HCT116 (cell line): ENCODE results near the gene KPNA5. TPM values are rescaled to one million over a fixed set of nuclear protein-coding genes. Genes with fewer than 3 reads are reported as not detected.

ENCODE experiments used
- ATAC-seq: fragments of 200-7000 bp; cut with Tn5 transposase; 2 replicates; pipeline ENCODE4 v1.9.1; 2020; ENCODE audit warnings: mild to moderate bottlenecking, moderate library complexity
- BruUV-seq: library from RNA; stranded (reverse); fragments of 400-500 nt; replicated peaks from 2 replicates; lab custom pipeline; 2021; lab: Mats Ljungman, UMichigan
- CTCF ChIA-PET: fragments of 300-600 bp; sonication (Branson Sonifier 250); formaldehyde crosslinking; loops from one replicate; lab custom pipeline; 2021; ENCODE audit warnings: antibody characterized with exemption; lab: Charles Lee
- POLR2A ChIA-PET: fragments of 300-600, 350-600 bp; sonication (Branson Sonifier 250); formaldehyde crosslinking; loops from one replicate; lab custom pipeline; 2021; ENCODE audit warnings: antibody characterized with exemption; lab: Charles Lee
- RAD21 ChIA-PET, 2 experiments: fragments of 300-600 bp; sonication (Branson Sonifier 250); formaldehyde crosslinking; loops; one replicate each; lab custom pipeline; 2023; ENCODE audit warnings: low total read pairs in 2 of 2; ENCODE audit not compliant: uncharacterized antibody in 2 of 2, unreplicated experiment in 2 of 2, low non-redundant PET in 1 of 2; lab: Charles Lee
- DNase-seq: peaks from one replicate; pipeline ENCODE4 v3.0.0-alpha.2; 2010; ENCODE audit warnings: low read depth, low spot score
- H2AFZ ChIP-seq: fragments of 200-600 bp; shearing (Covaris generic), sonication (generic); 2 replicates; pipeline ENCODE4 v1.6.1; 2017; ENCODE audit warnings: low read depth, mixed run types, mixed read lengths, antibody characterized with exemption, low read length; ENCODE audit not compliant: poor library complexity, severe bottlenecking
- H3K27ac ChIP-seq: 2 replicates; pipeline ENCODE4 v1.5.1; 2012; ENCODE audit warnings: low read depth, low read length
- H3K27me3 ChIP-seq: fragments of 200-600 bp; sonication (generic); 2 replicates; pipeline ENCODE4 v1.6.1; 2016; ENCODE audit warnings: mixed run types, low read length, mixed read lengths; ENCODE audit not compliant: insufficient read depth
- H3K36me3 ChIP-seq, 2 experiments: fragments of 200-500 bp in 1 of 2; fragments of 200-600 bp in 1 of 2; sonication (Bioruptor generic) in 1 of 2; sonication (generic) in 1 of 2; 2 replicates each; pipeline versions ENCODE4 v1.5.1 to v1.6.1; 2014 to 2016; ENCODE audit warnings: low read length in 2 of 2, inconsistent platforms in 1 of 2, mixed read lengths in 1 of 2, mixed run types in 1 of 2; ENCODE audit not compliant: insufficient read depth in 2 of 2, control insufficient read depth in 1 of 2
- H3K4me1 ChIP-seq, 2 experiments: fragments of 200-600 bp in 1 of 2; sonication (generic) in 1 of 2; 2 replicates each; pipeline versions ENCODE4 v1.5.1 to v1.6.1; 2012 to 2017; ENCODE audit warnings: low read length in 2 of 2, inconsistent platforms in 1 of 2, mild to moderate bottlenecking in 1 of 2, mixed read lengths in 1 of 2, mixed run types in 1 of 2, moderate library complexity in 1 of 2; ENCODE audit not compliant: insufficient read depth in 2 of 2, control insufficient read depth in 1 of 2
- H3K4me2 ChIP-seq: fragments of 200-600 bp; sonication (generic); 2 replicates; pipeline ENCODE4 v1.6.1; 2017; ENCODE audit warnings: mixed run types, low read length, mixed read lengths
- H3K4me3 ChIP-seq, 2 experiments: fragments of 200-600 bp in 1 of 2; sonication (generic) in 1 of 2; replicated peaks in 1 of 2; 2 replicates each; pipeline ENCODE4 v1.5.1; 2011 to 2016; ENCODE audit warnings: low read length in 2 of 2, control low read depth in 1 of 2, low read depth in 1 of 2, mild to moderate bottlenecking in 1 of 2, mixed read lengths in 1 of 2, mixed run types in 1 of 2
- H3K79me2 ChIP-seq: fragments of 200-600 bp; sonication (generic); 2 replicates; pipeline ENCODE4 v1.6.1; 2017; ENCODE audit warnings: mild to moderate bottlenecking, mixed run types, low read length, moderate library complexity, mixed read lengths; ENCODE audit not compliant: insufficient read depth
- H3K9ac ChIP-seq: fragments of 200-600 bp; sonication (generic); 2 replicates; pipeline ENCODE4 v1.6.1; 2016; ENCODE audit warnings: low read length, mixed read lengths
- H3K9me2 ChIP-seq: fragments of 200-600 bp; sonication (generic), shearing (Covaris generic); 2 replicates; pipeline ENCODE4 v1.6.1; 2017; ENCODE audit warnings: mixed run types, mild to moderate bottlenecking, moderate library complexity; ENCODE audit not compliant: insufficient read depth
- H3K9me3 ChIP-seq, 2 experiments: fragments of 200-500 bp in 1 of 2; fragments of 200-600 bp in 1 of 2; sonication (Bioruptor generic) in 1 of 2; sonication (generic) in 1 of 2; 2 replicates each; pipeline ENCODE4 v1.6.1; 2014 to 2017; ENCODE audit warnings: low read length in 2 of 2, mixed read lengths in 2 of 2, inconsistent platforms in 1 of 2, low read depth in 1 of 2, mild to moderate bottlenecking in 1 of 2, mixed run types in 1 of 2, moderate library complexity in 1 of 2; ENCODE audit not compliant: control insufficient read depth in 1 of 2, insufficient read depth in 1 of 2
- H4K20me1 ChIP-seq: fragments of 200-600 bp; sonication (generic), shearing (Covaris generic); 2 replicates; pipeline ENCODE4 v1.6.1; 2017; ENCODE audit warnings: mixed run types, mild to moderate bottlenecking, moderate library complexity; ENCODE audit not compliant: insufficient read depth
- ELF1 ChIP-seq: IDR thresholded peaks from 2 replicates; pipeline ENCODE4 v1.6.1; 2012; ENCODE audit warnings: low read depth, borderline replicate concordance
- EZH2phosphoT487 ChIP-seq: fragments of 200-600 bp; IDR thresholded peaks from 2 replicates; pipeline ENCODE4 v1.6.1; 2018; ENCODE audit warnings: antibody characterized with exemption, borderline replicate concordance
- POLR2AphosphoS5 ChIP-seq: IDR thresholded peaks from 2 replicates; pipeline ENCODE4 v1.6.1; 2011; ENCODE audit warnings: mild to moderate bottlenecking, low read depth, low read length, moderate library complexity
- RAD21 ChIP-seq: IDR thresholded peaks from 2 replicates; pipeline ENCODE4 v1.6.1; 2012; ENCODE audit warnings: low read depth, mild to moderate bottlenecking
- ZNF274 ChIP-seq: fragments of 200-500 bp; sonication (Bioruptor generic); IDR thresholded peaks from 2 replicates; pipeline ENCODE4 v1.6.1; 2014; ENCODE audit warnings: mild to moderate bottlenecking, low read depth, low read length, inconsistent platforms
- intact Hi-C: fragments of 100-400 bp; cut with micrococcal nuclease; formaldehyde crosslinking; loops from 2 replicates; pipeline ENCODE4 v1.10.0; 2022
- total RNA-seq: library from RNA; stranded (reverse); gene quantifications from one replicate; pipeline ENCODE4 v1.2.1, GENCODE V29; 2021; ENCODE audit not compliant: unreplicated experiment
- TF ChIP-seq, protein P1 (sequence below), 3 experiments: fragments of 200-600 bp in 1 of 3; sonication (generic) in 1 of 3; IDR thresholded peaks in 2 of 3; conservative IDR thresholded peaks in 1 of 3; 2 replicates each; pipeline ENCODE4 v1.5.1; 2012 to 2017; ENCODE audit warnings: low read depth in 2 of 3, low read length in 2 of 3, antibody characterized with exemption in 1 of 3, borderline replicate concordance in 1 of 3, control low read depth in 1 of 3, mild to moderate bottlenecking in 1 of 3, mixed read lengths in 1 of 3, mixed run types in 1 of 3, moderate library complexity in 1 of 3; ENCODE audit not compliant: insufficient read depth in 1 of 3
- TF ChIP-seq, protein P2 (sequence below): IDR thresholded peaks from 2 replicates; pipeline ENCODE4 v1.6.1; 2012
- TF ChIP-seq, protein P3 (sequence below): IDR thresholded peaks from 2 replicates; pipeline ENCODE4 v1.6.1; 2012

The KPNA5 gene
- total RNA-seq, 1 experiment from 2014 or later = 9.8 TPM

GRCh38 chr6:116779573-116780164 lies 98.7 kb downstream of the KPNA5 start:
- DNase-seq = peak; percentile 28
- Histone ChIP-seq H3K36me3 (no peaks in the 10 kb centered on the region), H3K27me3 (no peaks in the 10 kb centered on the region), H2AFZ (peak overlapping the region; percentile 98), H3K9me2 (no peaks in the 10 kb centered on the region), H3K79me2 (no peaks in the 10 kb centered on the region), H3K4me2 (peak overlapping the region; percentile 46), H3K27ac (no peak overlapping the region), H3K4me1 (0 out of 4 replicates have a peak, but pooled peaks cover 0 to 3% of the 10 kb centered on the region in 2 experiments), H4K20me1 (no peaks in the 10 kb centered on the region), H3K4me3 (no peak overlapping the region), H3K9ac (no peak overlapping the region), H3K9me3 (no peaks in the 10 kb centered on the region)
- CTCF ChIA-PET = interaction anchor here (1.0 to 1.7 kb wide), 3 partner anchors 12 to 189 kb away, joined by 3 to 5 read pairs (median 4); no protein-coding TSS in a partner anchor
- intact Hi-C loops = loop anchor here (1.0 to 2.0 kb wide), 2 partner anchors 68 to 189 kb away; no protein-coding TSS in a partner anchor
- BruUV-seq = no TSS peak
- TF ChIP-seq, protein P1, sequence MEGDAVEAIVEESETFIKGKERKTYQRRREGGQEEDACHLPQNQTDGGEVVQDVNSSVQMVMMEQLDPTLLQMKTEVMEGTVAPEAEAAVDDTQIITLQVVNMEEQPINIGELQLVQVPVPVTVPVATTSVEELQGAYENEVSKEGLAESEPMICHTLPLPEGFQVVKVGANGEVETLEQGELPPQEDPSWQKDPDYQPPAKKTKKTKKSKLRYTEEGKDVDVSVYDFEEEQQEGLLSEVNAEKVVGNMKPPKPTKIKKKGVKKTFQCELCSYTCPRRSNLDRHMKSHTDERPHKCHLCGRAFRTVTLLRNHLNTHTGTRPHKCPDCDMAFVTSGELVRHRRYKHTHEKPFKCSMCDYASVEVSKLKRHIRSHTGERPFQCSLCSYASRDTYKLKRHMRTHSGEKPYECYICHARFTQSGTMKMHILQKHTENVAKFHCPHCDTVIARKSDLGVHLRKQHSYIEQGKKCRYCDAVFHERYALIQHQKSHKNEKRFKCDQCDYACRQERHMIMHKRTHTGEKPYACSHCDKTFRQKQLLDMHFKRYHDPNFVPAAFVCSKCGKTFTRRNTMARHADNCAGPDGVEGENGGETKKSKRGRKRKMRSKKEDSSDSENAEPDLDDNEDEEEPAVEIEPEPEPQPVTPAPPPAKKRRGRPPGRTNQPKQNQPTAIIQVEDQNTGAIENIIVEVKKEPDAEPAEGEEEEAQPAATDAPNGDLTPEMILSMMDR (IDR thresholded peaks at IDR 0.05 in 2 of 3, conservative IDR thresholded peaks at IDR 0.05 in 1 of 3; ENCODE audit: borderline replicate concordance in 1 of 3, insufficient read depth in 1 of 3, low read depth in 2 of 3, low read length in 2 of 3) = peak; percentile 24 to 64 (median 46); a peak in 4 of 6 replicates
- peak; percentile 57 for TF ChIP-seq RAD21
- no peak for TF ChIP-seq ELF1
- no peak for TF ChIP-seq POLR2AphosphoS5
- RAD21 ChIA-PET = no interaction called here
- POLR2A ChIA-PET = no interaction called here
- ATAC-seq = peak; percentile 76

DNA sequence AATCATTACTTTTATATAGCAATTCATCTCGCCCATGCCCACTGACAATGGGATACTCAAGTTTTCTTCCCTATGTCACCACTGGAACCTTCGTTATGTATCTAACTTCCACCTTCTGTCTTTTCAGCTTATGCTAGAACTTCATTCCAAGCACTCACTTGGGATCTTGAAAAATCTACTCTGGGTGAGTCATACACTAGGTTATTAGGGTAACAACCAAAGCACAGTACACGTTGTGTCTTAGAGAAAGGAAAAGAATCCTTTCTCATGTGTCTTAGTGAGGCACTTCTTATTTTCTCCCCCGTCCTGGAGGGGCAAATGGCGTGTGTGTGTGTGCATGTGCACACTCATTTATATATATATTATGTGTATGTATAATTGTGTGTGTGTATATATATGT lies 102.8 kb downstream of the KPNA5 start:
- Histone ChIP-seq H4K20me1 (no peaks in the 10 kb centered on the region), H3K4me1 (0 out of 4 replicates have a peak, but pooled peaks cover 0 to 3% of the 10 kb centered on the region in 2 experiments), H3K4me3 (no peak overlapping the region), H3K27ac (no peak overlapping the region), H3K36me3 (no peaks in the 10 kb centered on the region), H3K9me2 (no peaks in the 10 kb centered on the region), H3K9me3 (no peaks in the 10 kb centered on the region), H3K4me2 (no peak overlapping the region), H3K9ac (no peak overlapping the region), H2AFZ (no peak overlapping the region), H3K79me2 (no peaks in the 10 kb centered on the region), H3K27me3 (no peaks in the 10 kb centered on the region)
- no peak for DNase-seq
- ChIA-PET CTCF (no interaction called here), POLR2A (no interaction called here), RAD21 (no interaction called here)
- BruUV-seq = no TSS peak
- TF ChIP-seq ZNF274 (no peak), EZH2phosphoT487 (no peak)
- TF ChIP-seq, protein P2, sequence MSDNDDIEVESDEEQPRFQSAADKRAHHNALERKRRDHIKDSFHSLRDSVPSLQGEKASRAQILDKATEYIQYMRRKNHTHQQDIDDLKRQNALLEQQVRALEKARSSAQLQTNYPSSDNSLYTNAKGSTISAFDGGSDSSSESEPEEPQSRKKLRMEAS = no peak
- TF ChIP-seq, protein P3, sequence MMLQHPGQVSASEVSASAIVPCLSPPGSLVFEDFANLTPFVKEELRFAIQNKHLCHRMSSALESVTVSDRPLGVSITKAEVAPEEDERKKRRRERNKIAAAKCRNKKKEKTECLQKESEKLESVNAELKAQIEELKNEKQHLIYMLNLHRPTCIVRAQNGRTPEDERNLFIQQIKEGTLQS = no peak
- no peak for ATAC-seq
- intact Hi-C loops = no loop called here
